Calu3 (cell line): ENCODE measurements around the gene HNRNPUL1. TPM values are rescaled to one million over a fixed set of nuclear protein-coding genes. Genes with fewer than 3 reads are reported as not detected.

Experiments
- BruUV-seq: library from RNA; stranded (reverse); fragments of 400-500 nt; replicated peaks from 2 replicates; lab custom pipeline; 2021; lab: Mats Ljungman, UMichigan
- CTCF ChIA-PET: fragments of 300-600 bp; sonication (Branson Sonifier 250); formaldehyde crosslinking; loops from one replicate; lab custom pipeline; 2022; ENCODE audit warnings: antibody characterized with exemption; lab: Charles Lee
- DNase-seq: peaks from one replicate; pipeline ENCODE4 v3.0.0; 2022
- H3K27ac Mint-ChIP-seq: one replicate; pipeline ENCODE4 v1.8.0; 2022; ENCODE audit warnings: mixed read lengths; ENCODE audit not compliant: unreplicated experiment
- H3K27me3 Mint-ChIP-seq: one replicate; pipeline ENCODE4 v1.8.0; 2022; ENCODE audit warnings: mixed read lengths; ENCODE audit not compliant: unreplicated experiment
- H3K36me3 Mint-ChIP-seq: one replicate; pipeline ENCODE4 v1.8.0; 2022; ENCODE audit warnings: mild to moderate bottlenecking, moderate library complexity, mixed read lengths; ENCODE audit not compliant: insufficient read depth, unreplicated experiment
- H3K4me1 Mint-ChIP-seq: one replicate; pipeline ENCODE4 v1.8.0; 2022; ENCODE audit warnings: mild to moderate bottlenecking, low read depth, mixed read lengths; ENCODE audit not compliant: unreplicated experiment
- H3K4me3 Mint-ChIP-seq: one replicate; pipeline ENCODE4 v1.8.0; 2022; ENCODE audit warnings: mild to moderate bottlenecking, low read depth, moderate library complexity, mixed read lengths; ENCODE audit not compliant: unreplicated experiment
- H3K9me3 Mint-ChIP-seq: one replicate; pipeline ENCODE4 v1.8.0; 2022; ENCODE audit warnings: low read depth, mixed read lengths; ENCODE audit not compliant: unreplicated experiment
- CTCF ChIP-seq: fragments of 200-600 bp; IDR thresholded peaks from one replicate; pipeline ENCODE4 v1.8.0; 2022; ENCODE audit warnings: antibody characterized with exemption; ENCODE audit not compliant: unreplicated experiment
- intact Hi-C: fragments of 100-400 bp; cut with micrococcal nuclease; formaldehyde crosslinking; loops from one replicate; pipeline ENCODE4 v1.10.0; 2022; ENCODE audit not compliant: unreplicated experiment
- total RNA-seq: library from RNA; stranded (reverse); gene quantifications from 2 replicates; pipeline ENCODE4 v1.2.3, GENCODE V29; 2022

Gene HNRNPUL1
- total RNA-seq, 1 experiment from 2014 or later, result 370 TPM

DNA sequence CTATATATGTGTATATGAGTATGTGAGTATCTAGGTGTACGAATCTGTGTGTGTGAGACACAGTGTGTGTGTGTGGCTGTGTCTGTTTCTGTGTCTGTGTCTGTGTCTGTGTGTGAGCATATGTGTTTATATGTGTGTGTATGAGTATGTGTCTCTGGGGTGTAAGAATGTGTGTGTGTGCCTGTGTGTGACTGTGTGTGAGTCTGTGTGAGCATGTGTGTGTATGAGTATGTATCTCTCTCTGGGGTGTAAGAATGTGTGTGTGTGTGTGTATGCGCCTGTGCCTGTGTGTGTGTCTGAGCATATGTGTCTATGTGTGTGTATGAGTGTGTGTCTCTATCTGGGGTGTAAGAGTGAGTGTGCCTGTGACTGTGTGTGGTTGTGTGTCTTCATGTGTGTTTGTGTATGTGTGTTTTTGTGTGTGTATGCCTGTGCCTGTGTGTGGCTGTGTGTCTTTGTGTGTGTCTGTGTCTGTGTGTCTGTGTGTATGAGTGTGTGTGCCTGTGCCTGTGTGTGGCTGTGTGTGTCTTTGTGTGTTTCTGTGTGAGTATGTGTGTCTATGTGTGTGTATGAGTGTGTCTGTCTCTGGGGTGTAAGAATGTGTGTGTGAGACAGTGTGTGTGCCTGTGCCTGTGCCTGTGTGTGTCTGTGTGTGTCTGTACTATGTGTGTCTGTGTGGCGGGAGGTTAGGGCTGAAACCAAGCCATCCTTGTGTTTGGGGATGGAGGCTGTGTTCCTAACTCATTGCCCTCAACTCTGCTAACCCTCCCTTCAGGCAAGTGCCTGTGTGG is 33.9 kb upstream of the HNRNPUL1 start:
- no peak for TF ChIP-seq CTCF
- Mint-ChIP-seq H3K4me1 (peaks cover 7% of the 10 kb centered on the region), H3K27ac (no peak overlapping the region), H3K9me3 (no peaks in the 10 kb centered on the region), H3K36me3 (peaks cover 41% of the 10 kb centered on the region), H3K27me3 (no peaks in the 10 kb centered on the region), H3K4me3 (no peak overlapping the region)
- no peak for DNase-seq
- intact Hi-C loops, result no loop called here
- BruUV-seq, result no TSS peak
- CTCF ChIA-PET, result no interaction called here

- CTCF ChIA-PET, result no interaction called here
- Mint-ChIP-seq H3K27me3 (no peaks in the 10 kb centered on the region), H3K9me3 (no peaks in the 10 kb centered on the region), H3K4me3 (no peak overlapping the region), H3K4me1 (no peaks in the 10 kb centered on the region), H3K27ac (no peak overlapping the region), H3K36me3 (peaks cover 27% of the 10 kb centered on the region)
- no peak for TF ChIP-seq CTCF
- BruUV-seq, result no TSS peak
- DNase-seq, result no peak
- intact Hi-C loops, result no loop called here
Observed at GRCh38 chr19:41232686-41233085, 31.5 kb upstream of the HNRNPUL1 start.

DNA sequence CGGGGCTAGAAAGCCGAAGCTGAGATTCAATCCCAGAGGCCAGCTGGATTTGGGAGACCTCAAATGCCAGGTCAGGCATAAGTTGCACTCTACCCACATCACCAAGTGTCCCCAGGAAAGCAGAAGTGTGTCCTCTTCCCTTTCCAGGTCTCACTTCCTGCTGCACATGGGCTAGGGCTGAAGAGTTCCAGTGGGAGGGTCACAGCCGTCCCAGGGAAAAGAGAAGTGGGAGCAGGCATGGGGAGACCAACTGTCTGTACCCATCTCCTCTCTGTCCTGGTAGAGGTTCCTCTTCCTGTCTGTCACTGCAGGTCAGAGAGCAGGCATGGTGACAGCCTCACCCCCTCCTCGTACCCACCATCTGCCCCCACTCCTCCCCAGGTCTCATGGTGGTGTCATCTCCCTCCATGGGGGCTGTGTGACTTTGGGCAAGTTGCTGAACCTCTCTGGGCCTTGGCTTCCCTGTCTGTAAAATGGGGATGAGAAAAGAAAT is 30.4 kb upstream of the HNRNPUL1 start:
- BruUV-seq, result no TSS peak
- no peaks in the 10 kb centered on the region for H3K9me3 Mint-ChIP-seq
- no peaks in the 10 kb centered on the region for H3K27me3 Mint-ChIP-seq
- no peak overlapping the region for H3K4me3 Mint-ChIP-seq
- H3K36me3 Mint-ChIP-seq, result peaks cover 33% of the 10 kb centered on the region
- H3K27ac Mint-ChIP-seq, result no peak overlapping the region
- intact Hi-C loops, result no loop called here
- no peak for DNase-seq
- no peaks in the 10 kb centered on the region for H3K4me1 Mint-ChIP-seq
- no peak for TF ChIP-seq CTCF
- CTCF ChIA-PET, result no interaction called here

- BruUV-seq, result no TSS peak
- H3K27me3 Mint-ChIP-seq, result no peaks in the 10 kb centered on the region
- TF ChIP-seq CTCF, result no peak
- intact Hi-C loops, result no loop called here
- peaks cover 37% of the 10 kb centered on the region for H3K36me3 Mint-ChIP-seq
- DNase-seq, result no peak
- no peak overlapping the region for H3K4me3 Mint-ChIP-seq
- CTCF ChIA-PET, result no interaction called here
- no peak overlapping the region for H3K27ac Mint-ChIP-seq
- H3K4me1 Mint-ChIP-seq, result no peaks in the 10 kb centered on the region
- no peaks in the 10 kb centered on the region for H3K9me3 Mint-ChIP-seq
Observed at GRCh38 chr19:41234512-41235168, 29.5 kb upstream of the HNRNPUL1 start.
